Measurements from ENCODE around the gene MAMSTR. TPM values are rescaled to one million over a fixed set of nuclear protein-coding genes. Genes with fewer than 3 reads are reported as not detected.
"Not testable (repeated sequence)": the region's sequence is repeated elsewhere in the genome, so short reads cannot be mapped to it uniquely, and the experiment has no call there.

Gene MAMSTR, protein sequence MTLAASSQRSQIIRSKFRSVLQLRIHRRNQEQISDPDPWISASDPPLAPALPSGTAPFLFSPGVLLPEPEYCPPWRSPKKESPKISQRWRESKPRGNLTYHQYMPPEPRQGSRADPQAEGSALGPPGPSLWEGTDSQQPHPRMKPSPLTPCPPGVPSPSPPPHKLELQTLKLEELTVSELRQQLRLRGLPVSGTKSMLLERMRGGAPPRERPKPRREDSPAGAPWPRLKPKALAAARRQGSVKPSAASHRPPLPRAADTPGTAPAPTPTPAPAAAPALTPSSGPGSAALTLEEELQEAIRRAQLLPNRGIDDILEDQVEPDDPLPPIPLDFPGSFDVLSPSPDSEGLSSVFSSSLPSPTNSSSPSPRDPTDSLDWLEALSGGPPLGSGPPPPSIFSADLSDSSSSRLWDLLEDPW
- total RNA-seq, result 1 to 10 TPM in 2 of 4 donors, under 1 TPM in 2; 0.36 to 3.0 (median 1.0) TPM

DNA sequence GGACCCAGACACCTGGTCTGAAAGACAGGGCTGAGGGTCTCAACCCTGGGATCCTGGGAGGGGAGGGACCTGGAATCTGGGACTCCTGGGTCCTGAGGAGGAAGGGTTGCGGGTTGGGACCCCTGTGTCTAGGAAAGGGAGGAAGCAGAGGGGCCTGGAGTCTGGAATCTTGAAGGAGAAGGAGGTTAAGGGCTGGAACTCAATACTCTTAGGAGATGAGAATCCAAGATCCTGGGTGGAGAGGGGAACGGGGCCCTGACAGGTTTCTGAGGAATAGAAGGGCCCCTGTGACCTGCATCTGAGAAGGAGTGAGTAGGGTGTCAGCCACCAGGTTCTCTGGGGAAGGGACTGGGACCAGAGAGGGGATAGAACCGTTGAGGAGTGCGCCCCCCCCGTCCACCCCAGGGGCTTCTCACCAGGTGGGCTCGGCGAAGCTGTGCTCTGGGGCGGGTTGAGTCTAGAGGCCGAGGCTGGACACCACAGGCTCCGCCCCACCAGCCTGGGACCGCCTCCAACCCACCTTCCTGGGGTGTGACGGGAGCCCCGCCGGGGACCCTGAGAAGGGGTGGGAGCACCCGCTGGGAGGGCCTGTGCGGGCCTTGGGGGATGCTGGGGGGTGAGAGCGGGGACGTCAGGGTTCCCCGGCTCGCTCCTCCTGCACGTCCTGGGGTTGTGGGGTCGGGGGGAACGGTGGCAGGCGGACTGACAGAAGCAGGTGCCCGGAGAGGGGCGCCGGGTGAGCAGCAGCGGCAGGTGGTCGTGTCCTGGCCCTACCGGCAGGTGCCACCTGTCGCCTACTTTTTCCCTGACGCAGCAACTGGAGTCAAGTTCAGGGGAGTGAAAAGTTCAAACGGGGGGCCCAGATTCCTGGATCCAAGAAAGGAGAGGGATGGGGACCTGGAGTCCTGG is at the start of gene MAMSTR:
Gene MAMSTR, minus strand, starts transcription at position 463 of the 909 bp plus-strand sequence. CDS start 694 bp downstream, outside the sequence.
- no peak for ATAC-seq (ENCODE audit: low FRiP score)
- TF ChIP-seq, protein P1, sequence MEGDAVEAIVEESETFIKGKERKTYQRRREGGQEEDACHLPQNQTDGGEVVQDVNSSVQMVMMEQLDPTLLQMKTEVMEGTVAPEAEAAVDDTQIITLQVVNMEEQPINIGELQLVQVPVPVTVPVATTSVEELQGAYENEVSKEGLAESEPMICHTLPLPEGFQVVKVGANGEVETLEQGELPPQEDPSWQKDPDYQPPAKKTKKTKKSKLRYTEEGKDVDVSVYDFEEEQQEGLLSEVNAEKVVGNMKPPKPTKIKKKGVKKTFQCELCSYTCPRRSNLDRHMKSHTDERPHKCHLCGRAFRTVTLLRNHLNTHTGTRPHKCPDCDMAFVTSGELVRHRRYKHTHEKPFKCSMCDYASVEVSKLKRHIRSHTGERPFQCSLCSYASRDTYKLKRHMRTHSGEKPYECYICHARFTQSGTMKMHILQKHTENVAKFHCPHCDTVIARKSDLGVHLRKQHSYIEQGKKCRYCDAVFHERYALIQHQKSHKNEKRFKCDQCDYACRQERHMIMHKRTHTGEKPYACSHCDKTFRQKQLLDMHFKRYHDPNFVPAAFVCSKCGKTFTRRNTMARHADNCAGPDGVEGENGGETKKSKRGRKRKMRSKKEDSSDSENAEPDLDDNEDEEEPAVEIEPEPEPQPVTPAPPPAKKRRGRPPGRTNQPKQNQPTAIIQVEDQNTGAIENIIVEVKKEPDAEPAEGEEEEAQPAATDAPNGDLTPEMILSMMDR (IDR thresholded peaks at IDR 0.05), result no peak
- DNase-seq (ENCODE audit: low spot score), result no peak

DNA sequence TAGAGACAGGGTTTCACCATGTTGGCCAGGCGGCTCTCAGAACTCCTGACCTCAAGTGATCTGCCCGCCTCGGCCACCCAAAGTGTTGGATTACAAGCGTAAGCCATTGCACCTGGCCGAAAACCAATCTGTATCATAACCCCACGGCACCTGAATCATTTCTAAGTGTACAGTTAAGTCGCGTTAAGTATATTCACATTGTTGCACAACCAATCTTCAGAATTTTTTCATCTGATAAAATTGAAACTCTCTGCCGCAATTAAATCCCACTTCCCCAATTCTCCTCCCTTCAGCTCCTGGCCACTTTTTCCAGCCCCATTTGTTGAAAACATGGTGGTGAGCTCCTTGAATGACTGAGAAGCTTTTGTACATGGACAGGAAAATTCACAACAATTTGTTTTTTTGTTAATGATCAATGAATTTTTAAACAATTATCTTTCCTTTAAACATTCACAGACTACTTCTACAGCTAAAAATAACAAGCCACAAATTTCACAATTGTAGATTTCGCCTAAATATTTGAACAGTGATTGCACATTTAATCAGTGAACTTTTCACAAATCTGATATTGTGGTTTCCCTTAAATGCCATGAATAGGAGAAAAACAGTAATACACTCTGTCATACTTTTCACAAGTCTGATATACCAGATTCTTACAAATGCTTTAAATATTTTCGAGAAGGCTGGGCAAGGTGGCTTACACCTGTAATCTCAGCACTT is 49.6 kb upstream of the MAMSTR start:
- no peak for DNase-seq (ENCODE audit: low spot score)
- TF ChIP-seq, protein P1 (IDR thresholded peaks at IDR 0.05), result no peak
- no peak for ATAC-seq (ENCODE audit: low FRiP score)

DNA sequence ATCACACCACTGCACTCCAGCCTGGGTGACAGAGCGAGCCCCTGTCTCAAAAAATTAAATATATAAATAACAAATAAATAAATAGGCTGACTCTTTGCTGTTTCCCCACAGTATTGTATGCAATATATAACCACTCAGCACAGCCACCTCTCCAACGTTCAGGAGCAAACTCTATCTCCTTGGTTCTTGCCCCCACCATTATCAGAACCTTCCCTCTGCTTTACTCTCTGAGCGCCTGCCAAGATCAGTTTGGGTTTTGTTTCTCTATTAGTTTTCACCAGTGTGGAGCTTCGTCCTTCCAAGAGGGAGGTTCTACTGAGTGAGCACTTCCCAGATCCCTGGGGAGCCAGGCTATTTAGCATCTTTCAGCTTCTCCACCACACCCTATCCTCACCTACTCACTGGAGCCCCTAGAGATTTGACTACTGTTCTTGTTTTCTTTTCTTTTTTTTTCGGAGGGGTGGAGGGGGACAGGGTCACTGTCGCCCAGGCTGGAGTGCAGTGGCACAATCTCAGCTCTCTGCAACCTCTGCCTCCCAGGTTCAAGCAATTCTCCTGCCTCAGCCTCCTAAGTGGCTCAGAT is 48.7 kb upstream of the MAMSTR start:
- not testable (repeated sequence) for ATAC-seq (ENCODE audit: low FRiP score); DNase-seq (ENCODE audit: low spot score)

DNA sequence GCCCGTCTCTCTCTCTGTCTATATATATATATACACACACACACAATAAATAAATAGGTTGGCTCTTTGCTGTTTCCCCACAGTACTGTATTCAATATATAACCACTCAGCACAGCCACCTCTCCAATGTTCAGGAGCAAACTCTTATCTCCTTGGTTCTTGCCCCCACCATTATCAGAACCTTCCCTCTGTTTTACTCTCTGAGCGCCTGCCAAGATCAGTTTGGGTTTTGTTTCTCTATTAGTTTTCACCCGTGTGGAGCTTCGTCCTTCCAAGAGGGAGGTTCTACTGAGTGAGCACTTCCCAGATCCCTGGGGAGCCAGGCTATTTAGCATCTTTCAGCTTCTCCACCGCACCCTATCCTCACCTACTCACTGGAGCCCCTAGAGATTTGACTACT is 46.3 kb upstream of the MAMSTR start:
- not testable (repeated sequence) for ATAC-seq (ENCODE audit: low FRiP score)

DNA sequence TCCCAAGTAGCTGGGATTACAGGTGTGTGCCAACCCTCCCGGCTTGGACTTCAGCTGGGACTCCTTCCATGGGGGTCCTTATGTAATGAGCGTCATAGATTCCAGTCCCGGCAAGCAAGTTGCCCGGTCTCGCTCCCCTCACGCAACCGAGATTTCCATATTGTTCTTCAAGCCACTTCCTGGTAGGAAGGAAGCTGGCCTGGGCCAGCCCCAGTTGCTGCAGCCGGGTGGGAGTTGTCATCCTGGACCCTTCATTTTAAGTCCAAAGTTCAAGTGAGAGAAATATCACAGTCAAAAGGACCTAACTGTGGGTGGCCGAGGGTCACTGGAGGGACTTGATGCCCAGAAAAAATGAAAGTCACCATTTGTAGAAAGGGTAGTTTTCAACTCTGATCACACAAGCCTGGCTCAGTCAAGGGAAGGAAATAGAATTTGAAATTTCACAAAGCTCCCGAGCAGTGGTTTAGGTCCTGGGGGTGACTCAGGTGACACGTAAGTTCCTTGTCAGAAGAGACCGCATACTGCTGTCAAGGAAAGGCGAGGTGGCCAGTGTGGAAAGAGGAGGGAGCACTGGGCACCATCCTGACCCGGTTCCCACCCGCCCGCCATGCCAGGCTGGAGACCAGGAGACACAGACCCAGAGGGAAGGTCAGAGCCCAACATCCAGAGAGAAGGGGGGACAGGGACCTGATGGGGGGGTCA is 41.1 kb upstream of the MAMSTR start:
- no peak for DNase-seq (ENCODE audit: low spot score)
- TF ChIP-seq, protein P1 (IDR thresholded peaks at IDR 0.05), result no peak
- no peak for ATAC-seq (ENCODE audit: low FRiP score)

More for the DNA sequence above, 46.3 kb upstream of the MAMSTR start:
- not testable (repeated sequence) for DNase-seq (ENCODE audit: low spot score)

DNA sequence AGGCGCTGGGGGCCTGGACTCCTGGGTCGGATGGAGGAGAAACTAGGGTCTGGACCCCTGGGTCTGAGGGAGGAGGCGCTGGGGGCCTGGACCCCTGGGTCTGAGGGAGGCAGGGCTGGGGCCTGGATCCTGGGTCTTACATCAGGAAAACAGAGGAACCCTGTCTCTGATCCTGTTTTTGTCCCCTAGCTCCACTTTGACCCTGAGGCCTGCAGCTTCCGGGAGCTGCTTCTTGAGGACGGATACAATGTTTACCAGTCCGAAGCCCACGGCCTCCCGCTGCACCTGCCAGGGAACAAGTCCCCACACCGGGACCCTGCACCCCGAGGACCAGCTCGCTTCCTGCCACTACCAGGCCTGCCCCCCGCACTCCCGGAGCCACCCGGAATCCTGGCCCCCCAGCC is 38.2 kb upstream of the MAMSTR start:
- ATAC-seq (ENCODE audit: low FRiP score) (no peak), DNase-seq (ENCODE audit: low spot score) (no peak)
- TF ChIP-seq, protein P1 (IDR thresholded peaks at IDR 0.05), result no peak

DNA sequence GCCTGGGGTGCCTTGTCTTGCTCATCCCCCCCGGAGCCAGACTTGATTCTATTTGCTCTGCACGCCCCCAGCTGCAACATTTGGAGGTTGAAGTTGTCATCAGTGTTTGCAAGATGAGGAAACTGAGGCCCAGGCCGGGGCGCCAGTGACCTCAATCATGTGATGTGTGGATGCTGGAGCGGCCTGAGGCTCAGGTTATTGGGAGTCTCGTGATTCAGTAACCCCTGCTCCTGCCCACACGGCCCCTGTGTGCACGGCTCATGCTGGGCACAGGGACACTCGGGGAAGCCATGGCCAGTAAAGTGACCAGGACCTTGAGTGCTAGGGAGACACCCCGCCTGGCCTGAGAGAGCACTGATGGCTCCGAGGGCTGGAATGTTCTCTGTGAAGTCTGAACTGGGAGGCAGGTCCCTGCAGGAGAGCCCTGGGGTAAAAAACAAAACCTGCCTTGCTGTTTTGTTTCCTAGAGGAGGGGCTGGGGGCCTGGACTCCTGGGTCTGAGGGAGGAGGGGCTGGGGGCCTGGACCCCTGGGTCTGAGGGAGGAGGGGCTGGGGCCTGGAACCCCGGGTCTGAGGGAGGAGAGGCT is 37.7 kb upstream of the MAMSTR start:
- no peak for ATAC-seq (ENCODE audit: low FRiP score)
- TF ChIP-seq, protein P1 (IDR thresholded peaks at IDR 0.05), result no peak

More for the DNA sequence above, 37.7 kb upstream of the MAMSTR start:
- DNase-seq (ENCODE audit: low spot score), result no peak
